Liver (tissue), 9 donors: Measurements from ENCODE around the gene GTF2IRD1. TPM values are rescaled to one million over a fixed set of nuclear protein-coding genes. Genes with fewer than 3 reads are reported as not detected.

ENCODE experiments used
- DNase-seq: peaks from one replicate; pipeline ENCODE4 v3.0.0-alpha.2; 2017; ENCODE audit warnings: low spot score
- H3K27ac ChIP-seq, 2 donors: one replicate each; pipeline ENCODE4 v1.7.0; 2013; ENCODE audit warnings: inconsistent platforms in 2 of 2, low read length in 2 of 2, control low read depth in 1 of 2, low read depth in 1 of 2, mild to moderate bottlenecking in 1 of 2
- H3K27me3 ChIP-seq, 4 donors: one replicate each; pipeline versions ENCODE4 v1.6.1 to v1.7.0; 2013; ENCODE audit warnings: low read length in 3 of 4, inconsistent platforms in 1 of 4, mild to moderate bottlenecking in 1 of 4, moderate library complexity in 1 of 4; ENCODE audit not compliant: control insufficient read depth in 4 of 4, insufficient read depth in 4 of 4
- H3K36me3 ChIP-seq, 4 donors: one replicate each; pipeline versions ENCODE4 v1.6.1 to v1.7.0; 2013; ENCODE audit warnings: low read length in 3 of 4, mild to moderate bottlenecking in 3 of 4, low read depth in 1 of 4, moderate library complexity in 1 of 4; ENCODE audit not compliant: control insufficient read depth in 4 of 4, insufficient read depth in 3 of 4
- H3K4me1 ChIP-seq, 4 donors: one replicate each; pipeline versions ENCODE4 v1.6.1 to v1.7.0; 2013; ENCODE audit warnings: low read length in 3 of 4, mild to moderate bottlenecking in 3 of 4, moderate library complexity in 1 of 4; ENCODE audit not compliant: control insufficient read depth in 4 of 4, insufficient read depth in 4 of 4
- H3K4me3 ChIP-seq, 3 donors: one replicate each; pipeline versions ENCODE4 v1.6.1 to v1.7.0; 2013; ENCODE audit warnings: low read length in 3 of 3, control low read depth in 1 of 3, low read depth in 1 of 3, mild to moderate bottlenecking in 1 of 3
- H3K9ac ChIP-seq, 2 donors: one replicate each; pipeline ENCODE4 v1.7.0; 2013; ENCODE audit warnings: low read length in 2 of 2, mild to moderate bottlenecking in 2 of 2, moderate library complexity in 2 of 2, control low read depth in 1 of 2, low read depth in 1 of 2
- H3K9me3 ChIP-seq, 4 donors: one replicate each; pipeline versions ENCODE4 v1.6.1 to v1.7.0; 2013; ENCODE audit warnings: low read length in 3 of 4; ENCODE audit not compliant: control insufficient read depth in 4 of 4
- EGR1 ChIP-seq, 2 donors: IDR thresholded peaks; 2 replicates each; pipeline ENCODE4 v1.6.1; 2016 to 2018; ENCODE audit warnings: antibody characterized with exemption in 2 of 2, low read depth in 2 of 2
- FOXA2 ChIP-seq: IDR thresholded peaks from 2 replicates; pipeline ENCODE4 v1.6.1; 2016; ENCODE audit warnings: antibody characterized with exemption
- HNF4A ChIP-seq, 2 donors: conservative IDR thresholded peaks; 2 replicates each; pipeline ENCODE4 v1.6.1; 2016; ENCODE audit warnings: antibody characterized with exemption in 2 of 2, mild to moderate bottlenecking in 2 of 2
- HNF4G ChIP-seq: IDR thresholded peaks from 2 replicates; pipeline ENCODE4 v1.6.1; 2016; ENCODE audit warnings: antibody characterized with exemption
- RAD21 ChIP-seq, 2 donors: IDR thresholded peaks; 2 replicates each; pipeline ENCODE4 v1.6.1; 2016; ENCODE audit warnings: antibody characterized with exemption in 2 of 2, mild to moderate bottlenecking in 2 of 2
- RXRA ChIP-seq, 2 donors: IDR thresholded peaks; 2 replicates each; pipeline ENCODE4 v1.6.1; 2017 to 2018; ENCODE audit warnings: antibody characterized with exemption in 2 of 2, mild to moderate bottlenecking in 1 of 2
- SP1 ChIP-seq: IDR thresholded peaks from 2 replicates; pipeline ENCODE4 v1.6.1; 2018; ENCODE audit warnings: antibody characterized with exemption, mild to moderate bottlenecking
- TAF1 ChIP-seq: conservative IDR thresholded peaks from 2 replicates; pipeline ENCODE4 v1.6.1; 2016; ENCODE audit warnings: antibody characterized with exemption, mild to moderate bottlenecking
- YY1 ChIP-seq: IDR thresholded peaks from 2 replicates; pipeline ENCODE4 v1.6.1; 2016; ENCODE audit warnings: antibody characterized with exemption, mild to moderate bottlenecking
- WGBS: extraction: QIAGEN DNeasy Blood & Tissue Kit; methylation state at CpG from one replicate; pipeline ENCODE4 v1.1.7; 2013; 5-methylcytosine and 5-hydroxymethylcytosine counted together
- polyA plus RNA-seq, 2 donors: library from polyadenylated mRNA; stranded (reverse) in 1 of 2; unstranded in 1 of 2; fragments of 200-250 nt in 1 of 2; fragments of >200 nt in 1 of 2; fragmentation: Nextera tagmentation in 1 of 2; extraction: Ambion mirVana in 1 of 2; gene quantifications; one replicate each; pipeline versions ENCODE4 v1.2.1 to v1.2.3, GENCODE V29; 2013 to 2015
- total RNA-seq, 2 donors: library from RNA; depleted of rRNA; stranded (reverse); fragments of >200 nt; gene quantifications; one replicate each; pipeline ENCODE4 v1.2.3, GENCODE V29; 2014
- TF ChIP-seq, protein P1 (sequence below): IDR thresholded peaks from 2 replicates; pipeline ENCODE4 v1.6.1; 2016; ENCODE audit warnings: antibody characterized with exemption
- TF ChIP-seq, protein P2 (sequence below): IDR thresholded peaks from 2 replicates; pipeline ENCODE4 v1.6.1; 2016; ENCODE audit warnings: antibody characterized with exemption
- TF ChIP-seq, protein P3 (sequence below): IDR thresholded peaks from 2 replicates; pipeline ENCODE4 v1.6.1; 2016; ENCODE audit warnings: antibody characterized with exemption
- donor health status: healthy.
- donor health status: healthy.
- donor health status: healthy.
- donor health status: healthy.
- donor health status: healthy.

GTF2IRD1 gene
- total and polyA plus RNA-seq, 4 donors = 2.0 to 7.4 (median 3.3) TPM

DNA sequence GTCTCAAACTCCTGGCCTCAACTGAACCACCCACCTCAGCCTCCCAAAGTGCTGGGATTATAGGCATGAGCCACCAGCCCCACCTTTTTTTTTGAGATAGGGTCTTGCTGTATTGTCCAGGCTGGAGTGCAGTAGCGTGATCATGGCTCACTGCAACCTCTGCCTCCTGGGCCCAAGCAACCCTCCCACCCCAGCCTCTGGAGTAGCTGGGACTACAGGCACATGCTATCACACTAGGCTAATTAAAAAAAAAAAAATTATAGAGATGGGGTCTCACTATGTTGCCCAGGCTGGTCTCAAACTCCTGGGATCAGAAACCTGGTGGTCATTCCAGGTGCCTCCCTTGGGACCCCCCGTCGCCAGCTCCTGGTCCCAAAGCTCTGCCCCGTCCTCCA is 25.0 kb downstream of the GTF2IRD1 start (continued):
- no peak for TF ChIP-seq SP1
- TF ChIP-seq RXRA (IDR thresholded peaks at IDR 0.05) = no peak
- TF ChIP-seq RAD21 (IDR thresholded peaks at IDR 0.05) = no peak
- TF ChIP-seq EGR1 (IDR thresholded peaks at IDR 0.05; ENCODE audit: low read depth in 2 of 2) = no peak
- no peak for TF ChIP-seq YY1
- TF ChIP-seq FOXA2 = no peak
- TF ChIP-seq, protein P1, sequence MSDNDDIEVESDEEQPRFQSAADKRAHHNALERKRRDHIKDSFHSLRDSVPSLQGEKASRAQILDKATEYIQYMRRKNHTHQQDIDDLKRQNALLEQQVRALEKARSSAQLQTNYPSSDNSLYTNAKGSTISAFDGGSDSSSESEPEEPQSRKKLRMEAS = no peak
- no peak for TF ChIP-seq HNF4G

DNA sequence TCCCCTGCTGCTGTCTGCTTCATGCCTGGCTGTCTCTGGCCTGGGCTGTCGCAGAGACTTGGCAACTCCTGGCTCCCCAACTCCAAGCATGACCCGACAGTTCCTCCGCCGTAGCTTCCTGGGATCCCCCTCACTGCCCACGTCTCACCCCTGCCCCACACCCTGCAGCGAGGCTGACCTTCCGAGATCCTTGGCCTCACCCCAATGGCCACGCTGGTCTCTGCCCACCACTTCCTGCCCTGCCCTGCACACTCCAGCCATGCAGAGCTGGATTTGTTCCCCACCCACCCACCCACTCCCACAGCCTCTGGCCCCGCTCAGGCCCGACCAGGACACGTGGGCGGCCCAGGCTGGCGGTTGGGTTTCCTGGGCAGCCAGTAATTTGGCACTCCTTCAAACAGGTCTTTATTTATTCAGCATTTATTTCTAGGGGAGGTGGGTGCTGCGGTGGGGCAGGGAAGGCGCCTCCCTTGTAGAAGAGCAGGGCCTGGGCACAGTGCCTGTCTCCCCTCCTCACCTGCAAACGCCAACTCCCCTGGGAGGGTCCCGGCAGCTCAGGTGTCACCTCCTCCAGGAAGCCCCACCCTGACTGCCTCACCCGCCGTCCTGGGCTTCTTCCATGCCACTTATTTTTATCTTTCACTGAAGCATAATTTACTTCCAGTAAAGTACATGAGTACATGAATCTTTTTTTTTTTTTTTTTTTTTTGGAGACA is 25.5 kb downstream of the GTF2IRD1 start:
- Histone ChIP-seq H3K36me3 (no peaks in the 10 kb centered on the region), H3K9me3 (no peaks in the 10 kb centered on the region), H3K27me3 (no peaks in the 10 kb centered on the region), H3K4me1 (peaks cover 18 to 41% (median 32%) of the 10 kb centered on the region in 4 donors), H3K9ac (no peak overlapping the region), H3K27ac (peak overlapping the region in 1 of 2 donors; percentile 78), H3K4me3 (no peak overlapping the region)
- TF ChIP-seq, protein P2, sequence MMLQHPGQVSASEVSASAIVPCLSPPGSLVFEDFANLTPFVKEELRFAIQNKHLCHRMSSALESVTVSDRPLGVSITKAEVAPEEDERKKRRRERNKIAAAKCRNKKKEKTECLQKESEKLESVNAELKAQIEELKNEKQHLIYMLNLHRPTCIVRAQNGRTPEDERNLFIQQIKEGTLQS = no peak
- TF ChIP-seq RAD21 (IDR thresholded peaks at IDR 0.05) (no peak), FOXA2 (no peak)
- TF ChIP-seq, protein P1 = no peak
- no peak for DNase-seq
- WGBS = 33% methylated on average over 19 of the region's 19 CpGs

DNA sequence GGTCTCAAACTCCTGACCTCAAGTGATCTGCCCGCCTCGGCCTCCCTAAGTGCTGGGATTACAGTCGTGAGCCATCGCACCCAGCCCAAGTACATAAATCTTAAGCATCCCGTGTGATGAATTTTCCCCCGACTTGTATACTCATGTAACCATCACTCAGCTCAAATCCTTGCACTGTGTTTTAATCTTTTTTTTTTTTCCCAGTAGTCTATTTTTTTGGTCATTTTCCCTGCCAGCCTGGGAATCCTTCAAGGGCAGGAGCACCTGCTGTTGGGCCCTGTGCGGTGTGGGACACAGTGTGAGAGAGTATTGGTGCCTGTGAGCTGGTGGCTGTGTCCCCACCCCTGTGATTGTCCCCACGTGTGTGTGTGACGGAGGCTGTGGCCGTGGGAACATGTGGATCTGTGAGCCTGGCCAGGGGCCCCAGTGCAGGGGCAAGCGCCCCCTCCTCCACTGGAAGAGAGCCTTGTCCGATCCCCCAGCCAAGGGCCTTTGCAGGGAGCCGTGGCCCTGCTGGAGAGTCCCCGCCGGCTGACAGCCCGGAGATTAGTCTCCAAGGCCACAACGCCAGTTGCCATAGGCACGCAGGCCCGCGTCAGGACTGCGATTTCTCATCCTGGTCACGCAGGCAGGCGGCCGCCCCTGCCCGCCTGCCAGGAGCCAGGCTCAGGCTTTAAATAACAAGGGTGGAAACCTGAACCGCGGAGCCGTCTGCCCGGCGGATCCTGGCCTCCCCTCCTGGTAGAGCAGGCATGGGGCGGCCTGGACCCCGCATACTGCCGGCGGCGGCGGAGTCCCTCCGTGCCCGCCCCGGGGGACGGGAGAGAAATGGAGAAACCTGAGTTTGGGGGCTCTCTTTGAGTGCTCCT is 26.5 kb downstream of the GTF2IRD1 start:
- H3K36me3 ChIP-seq = no peaks in the 10 kb centered on the region
- H3K27ac ChIP-seq = peak overlapping the region; percentile 75
- no peaks in the 10 kb centered on the region for H3K9me3 ChIP-seq
- peak overlapping the region; percentile 23 to 49 for H3K9ac ChIP-seq
- WGBS = 51% methylated on average over 40 of the region's 40 CpGs
- no peak for TF ChIP-seq TAF1
- TF ChIP-seq, protein P2 = peak; percentile 44
- peak overlapping the region in 1 of 3 donors; percentile 33 for H3K4me3 ChIP-seq
- no peak for DNase-seq
- H3K27me3 ChIP-seq = no peaks in the 10 kb centered on the region
- H3K4me1 ChIP-seq = peaks cover 18 to 41% (median 32%) of the 10 kb centered on the region in 4 donors

DNA sequence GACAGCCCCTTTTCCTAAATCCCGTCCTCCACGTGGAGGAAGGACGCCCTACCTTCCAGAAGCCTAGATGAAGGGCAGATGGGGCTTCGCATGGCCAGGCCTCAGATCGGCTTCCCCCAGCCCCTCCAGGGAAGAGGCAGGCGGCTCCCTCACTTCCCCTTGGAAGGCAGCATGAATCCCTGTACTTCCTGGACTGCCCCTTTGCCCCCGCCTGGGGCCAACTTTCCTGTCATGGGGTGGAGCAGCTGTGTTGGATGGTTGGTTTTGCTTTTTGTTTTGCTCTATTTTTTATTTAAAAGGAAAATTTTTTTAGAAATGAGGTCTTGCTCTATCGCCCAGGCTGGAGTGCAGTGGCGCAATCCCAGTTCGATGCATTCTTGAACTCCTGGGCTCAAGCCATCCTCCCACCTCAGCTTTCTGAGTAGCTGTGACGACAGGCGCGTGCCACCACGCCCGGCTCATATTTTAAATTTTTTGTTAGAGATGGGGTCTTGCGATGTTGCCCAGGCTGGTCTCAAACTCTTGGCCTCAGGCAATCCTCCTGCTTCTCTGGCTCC is 27.2 kb downstream of the GTF2IRD1 start:
- Histone ChIP-seq H3K36me3 (no peaks in the 10 kb centered on the region), H3K9me3 (no peaks in the 10 kb centered on the region), H3K4me1 (peaks cover 18 to 41% (median 32%) of the 10 kb centered on the region in 4 donors), H3K9ac (peak overlapping the region; percentile 23 to 49), H3K27ac (peak overlapping the region; percentile 75), H3K27me3 (no peaks in the 10 kb centered on the region), H3K4me3 (peak overlapping the region in 1 of 3 donors; percentile 33)
- no peak for DNase-seq
- TF ChIP-seq, protein P3, sequence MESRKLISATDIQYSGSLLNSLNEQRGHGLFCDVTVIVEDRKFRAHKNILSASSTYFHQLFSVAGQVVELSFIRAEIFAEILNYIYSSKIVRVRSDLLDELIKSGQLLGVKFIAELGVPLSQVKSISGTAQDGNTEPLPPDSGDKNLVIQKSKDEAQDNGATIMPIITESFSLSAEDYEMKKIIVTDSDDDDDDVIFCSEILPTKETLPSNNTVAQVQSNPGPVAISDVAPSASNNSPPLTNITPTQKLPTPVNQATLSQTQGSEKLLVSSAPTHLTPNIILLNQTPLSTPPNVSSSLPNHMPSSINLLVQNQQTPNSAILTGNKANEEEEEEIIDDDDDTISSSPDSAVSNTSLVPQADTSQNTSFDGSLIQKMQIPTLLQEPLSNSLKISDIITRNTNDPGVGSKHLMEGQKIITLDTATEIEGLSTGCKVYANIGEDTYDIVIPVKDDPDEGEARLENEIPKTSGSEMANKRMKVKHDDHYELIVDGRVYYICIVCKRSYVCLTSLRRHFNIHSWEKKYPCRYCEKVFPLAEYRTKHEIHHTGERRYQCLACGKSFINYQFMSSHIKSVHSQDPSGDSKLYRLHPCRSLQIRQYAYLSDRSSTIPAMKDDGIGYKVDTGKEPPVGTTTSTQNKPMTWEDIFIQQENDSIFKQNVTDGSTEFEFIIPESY = no peak
- TF ChIP-seq HNF4A (conservative IDR thresholded peaks at IDR 0.05) (peak; percentile 29 to 47), SP1 (peak; percentile 38)
- 37% methylated on average over 16 of the region's 16 CpGs for WGBS
